ENCODE measurements around the gene POM121. TPM values are rescaled to one million over a fixed set of nuclear protein-coding genes. Genes with fewer than 3 reads are reported as not detected.
A peak's percentile ranks its signal among the peaks of the same experiment; 100 is the strongest.
"Not testable (repeated sequence)": the region's sequence is repeated elsewhere in the genome, so short reads cannot be mapped to it uniquely, and the experiment has no call there.

The POM121 gene
- total RNA-seq, 1 experiment from 2014 or later, result 79.0 TPM

DNA sequence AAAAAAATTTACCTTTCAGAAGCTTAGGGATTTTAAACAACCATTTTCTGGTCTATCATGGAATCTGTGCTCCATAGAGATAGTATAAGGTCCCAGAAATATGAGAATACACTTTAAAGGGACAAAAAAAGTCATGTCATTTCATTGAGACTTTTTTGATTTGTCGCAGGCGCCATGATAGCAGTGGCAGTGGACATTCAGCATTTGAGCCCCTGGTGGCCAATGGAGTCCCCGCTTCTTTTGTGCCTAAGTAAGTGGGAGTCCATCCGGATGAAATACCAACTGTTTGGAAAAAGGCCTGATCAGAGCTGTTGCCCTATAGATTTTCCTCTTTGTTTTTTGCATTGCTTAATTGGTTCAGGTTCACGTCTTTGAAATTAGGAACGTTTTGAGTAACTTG is 3.3 kb downstream of the POM121 start:
- H3K4me1 Mint-ChIP-seq, result peaks cover 7 to 11% of the 10 kb centered on the region in 2 experiments; a peak in 3 of 4 replicates
- not testable (repeated sequence) for H3K23ac ChIP-seq (ENCODE audit: insufficient read length, low read depth, low read length); H2BK12ac ChIP-seq (ENCODE audit: insufficient read length, low read depth, low read length); H3K9ac ChIP-seq (ENCODE audit: extremely low read depth, insufficient read length, low read length); H2BK20ac ChIP-seq (ENCODE audit: low read depth, low read length, poor library complexity, severe bottlenecking); H3K79me1 ChIP-seq (ENCODE audit: insufficient read depth, low read depth, low read length, poor library complexity, severe bottlenecking); H3K56ac ChIP-seq (ENCODE audit: insufficient read length, low read depth, low read length); H3K27ac Mint-ChIP-seq; H3K4me3 Mint-ChIP-seq; DNase-seq; H4K5ac ChIP-seq (ENCODE audit: insufficient read length, low read depth, low read length); H3K18ac ChIP-seq (ENCODE audit: insufficient read length, low read depth, low read length); H2AK5ac ChIP-seq (ENCODE audit: insufficient read length, low read length); H2BK5ac ChIP-seq (ENCODE audit: insufficient read length, low read length); H3K23me2 ChIP-seq (ENCODE audit: insufficient read length, low read depth, low read length, poor library complexity, severe bottlenecking); H3T11ph ChIP-seq (ENCODE audit: low read length); H2AFZ ChIP-seq (ENCODE audit: low read length); H3K9me3 ChIP-seq (ENCODE audit: control insufficient read depth, low read depth, low read length); H3K9me3 Mint-ChIP-seq; H3K27ac ChIP-seq (ENCODE audit: insufficient read length, low read depth, low read length); H2BK15ac ChIP-seq (ENCODE audit: low read depth, low read length); H2BK120ac ChIP-seq (ENCODE audit: low read depth, low read length, poor library complexity, severe bottlenecking); H3K27me3 Mint-ChIP-seq (ENCODE audit: low read depth); H3K14ac ChIP-seq (ENCODE audit: insufficient read depth, low read length); H3K79me2 ChIP-seq (ENCODE audit: insufficient read depth, low read length); H3K4ac ChIP-seq (ENCODE audit: low read depth, low read length); H3K4me2 ChIP-seq (ENCODE audit: insufficient read depth, insufficient read length, low read length); H3K4me1 ChIP-seq (ENCODE audit: insufficient read depth, low read length); H4K8ac ChIP-seq (replicated peaks; ENCODE audit: insufficient read length, low read depth, low read length); H4K91ac ChIP-seq (ENCODE audit: insufficient read length, low read depth, low read length); H3K27me3 ChIP-seq (ENCODE audit: insufficient read depth, low read length); H4K20me1 ChIP-seq (ENCODE audit: control insufficient read depth, insufficient read depth, insufficient read length)
- TF ChIP-seq, protein P1, sequence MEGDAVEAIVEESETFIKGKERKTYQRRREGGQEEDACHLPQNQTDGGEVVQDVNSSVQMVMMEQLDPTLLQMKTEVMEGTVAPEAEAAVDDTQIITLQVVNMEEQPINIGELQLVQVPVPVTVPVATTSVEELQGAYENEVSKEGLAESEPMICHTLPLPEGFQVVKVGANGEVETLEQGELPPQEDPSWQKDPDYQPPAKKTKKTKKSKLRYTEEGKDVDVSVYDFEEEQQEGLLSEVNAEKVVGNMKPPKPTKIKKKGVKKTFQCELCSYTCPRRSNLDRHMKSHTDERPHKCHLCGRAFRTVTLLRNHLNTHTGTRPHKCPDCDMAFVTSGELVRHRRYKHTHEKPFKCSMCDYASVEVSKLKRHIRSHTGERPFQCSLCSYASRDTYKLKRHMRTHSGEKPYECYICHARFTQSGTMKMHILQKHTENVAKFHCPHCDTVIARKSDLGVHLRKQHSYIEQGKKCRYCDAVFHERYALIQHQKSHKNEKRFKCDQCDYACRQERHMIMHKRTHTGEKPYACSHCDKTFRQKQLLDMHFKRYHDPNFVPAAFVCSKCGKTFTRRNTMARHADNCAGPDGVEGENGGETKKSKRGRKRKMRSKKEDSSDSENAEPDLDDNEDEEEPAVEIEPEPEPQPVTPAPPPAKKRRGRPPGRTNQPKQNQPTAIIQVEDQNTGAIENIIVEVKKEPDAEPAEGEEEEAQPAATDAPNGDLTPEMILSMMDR (conservative IDR thresholded peaks at IDR 0.05), result peak; percentile 32; the same call in 2 of the 3 replicates
- WGBS (ENCODE audit: extremely low coverage, insufficient read length, low lambda C conversion rate), result no CpG with 5 or more reads among the region's 6 CpGs
- peaks cover 32 to 57% (median 50%) of the 10 kb centered on the region in 3 experiments; a peak in 6 of 7 replicates for H3K36me3 Mint-ChIP-seq (ENCODE audit: insufficient read depth in 1 of 3, low read depth in 3 of 3)

DNA sequence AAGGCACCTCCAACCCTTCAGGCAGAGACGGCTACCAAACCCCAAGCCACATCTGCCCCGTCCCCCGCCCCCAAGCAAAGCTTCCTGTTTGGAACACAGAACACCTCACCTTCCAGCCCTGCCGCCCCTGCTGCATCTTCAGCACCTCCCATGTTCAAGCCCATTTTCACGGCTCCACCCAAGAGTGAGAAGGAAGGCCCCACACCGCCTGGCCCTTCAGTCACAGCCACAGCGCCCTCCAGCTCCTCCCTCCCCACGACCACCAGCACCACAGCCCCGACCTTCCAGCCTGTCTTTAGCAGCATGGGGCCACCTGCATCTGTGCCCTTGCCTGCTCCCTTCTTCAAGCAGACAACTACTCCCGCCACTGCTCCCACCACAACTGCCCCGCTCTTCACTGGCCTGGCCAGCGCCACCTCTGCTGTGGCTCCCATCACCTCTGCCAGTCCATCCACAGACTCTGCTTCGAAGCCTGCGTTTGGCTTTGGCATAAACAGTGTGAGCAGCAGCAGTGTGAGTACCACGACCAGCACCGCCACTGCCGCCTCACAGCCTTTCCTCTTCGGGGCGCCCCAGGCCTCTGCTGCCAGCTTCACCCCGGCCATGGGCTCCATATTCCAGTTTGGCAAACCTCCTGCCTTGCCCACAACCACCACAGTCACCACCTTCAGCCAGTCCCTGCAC is 17.3 kb downstream of the POM121 start:
- not testable (repeated sequence) for H4K91ac ChIP-seq (ENCODE audit: insufficient read length, low read depth, low read length); H3K14ac ChIP-seq (ENCODE audit: insufficient read depth, low read length); H3K4me3 Mint-ChIP-seq; H4K8ac ChIP-seq (replicated peaks; ENCODE audit: insufficient read length, low read depth, low read length); H3K4me1 ChIP-seq (ENCODE audit: insufficient read depth, low read length); DNase-seq; H3K27ac ChIP-seq (ENCODE audit: insufficient read length, low read depth, low read length); H3K79me1 ChIP-seq (ENCODE audit: insufficient read depth, low read depth, low read length, poor library complexity, severe bottlenecking); H3K27ac Mint-ChIP-seq; H4K20me1 ChIP-seq (ENCODE audit: control insufficient read depth, insufficient read depth, insufficient read length); H3K23ac ChIP-seq (ENCODE audit: insufficient read length, low read depth, low read length); H2BK20ac ChIP-seq (ENCODE audit: low read depth, low read length, poor library complexity, severe bottlenecking); H3K9me3 Mint-ChIP-seq; H4K5ac ChIP-seq (ENCODE audit: insufficient read length, low read depth, low read length); H2BK5ac ChIP-seq (ENCODE audit: insufficient read length, low read length); H3K79me2 ChIP-seq (ENCODE audit: insufficient read depth, low read length); H3K9ac ChIP-seq (ENCODE audit: extremely low read depth, insufficient read length, low read length); H3K4ac ChIP-seq (ENCODE audit: low read depth, low read length); H3K4me1 Mint-ChIP-seq; H3K18ac ChIP-seq (ENCODE audit: insufficient read length, low read depth, low read length); H2BK15ac ChIP-seq (ENCODE audit: low read depth, low read length); H3K56ac ChIP-seq (ENCODE audit: insufficient read length, low read depth, low read length); H3K4me2 ChIP-seq (ENCODE audit: insufficient read depth, insufficient read length, low read length); H3T11ph ChIP-seq (ENCODE audit: low read length); H3K23me2 ChIP-seq (ENCODE audit: insufficient read length, low read depth, low read length, poor library complexity, severe bottlenecking); H2BK12ac ChIP-seq (ENCODE audit: insufficient read length, low read depth, low read length); H2AFZ ChIP-seq (ENCODE audit: low read length); H3K27me3 ChIP-seq (ENCODE audit: insufficient read depth, low read length); H2AK5ac ChIP-seq (ENCODE audit: insufficient read length, low read length); H2BK120ac ChIP-seq (ENCODE audit: low read depth, low read length, poor library complexity, severe bottlenecking); H3K27me3 Mint-ChIP-seq (ENCODE audit: low read depth); H3K9me3 ChIP-seq (ENCODE audit: control insufficient read depth, low read depth, low read length)
- no CpG with 5 or more reads among the region's 20 CpGs for WGBS (ENCODE audit: extremely low coverage, insufficient read length, low lambda C conversion rate)
- peaks cover 21 to 38% (median 36%) of the 10 kb centered on the region in 3 experiments for H3K36me3 Mint-ChIP-seq (ENCODE audit: insufficient read depth in 1 of 3, low read depth in 3 of 3)
